ENCODE results near the gene ARL13B. TPM values are rescaled to one million over a fixed set of nuclear protein-coding genes. Genes with fewer than 3 reads are reported as not detected.

ARL13B gene
- total RNA-seq, 4 donors from 2014 or later: 4.9 to 23.6 (median 14.0) TPM

- Histone ChIP-seq H3K4me1 (no peaks in the 10 kb centered on the region), H3K4me3 (no peak overlapping the region), H3K36me3 (no peaks in the 10 kb centered on the region), H3K27me3 (no peaks in the 10 kb centered on the region), H3K27ac (no peak overlapping the region), H3K9me3 (no peaks in the 10 kb centered on the region)
- DNase-seq: no peak
- intact Hi-C loops (cut with DNase I; ENCODE audit: low total_unique reads): no loop called here
- TF ChIP-seq POLR2A (IDR thresholded peaks at IDR 0.05) (no peak), CTCF (IDR thresholded peaks at IDR 0.05) (no peak)
Measured at GRCh38 chr3:94081884-94082283, 101.9 kb downstream of the ARL13B start.

DNA sequence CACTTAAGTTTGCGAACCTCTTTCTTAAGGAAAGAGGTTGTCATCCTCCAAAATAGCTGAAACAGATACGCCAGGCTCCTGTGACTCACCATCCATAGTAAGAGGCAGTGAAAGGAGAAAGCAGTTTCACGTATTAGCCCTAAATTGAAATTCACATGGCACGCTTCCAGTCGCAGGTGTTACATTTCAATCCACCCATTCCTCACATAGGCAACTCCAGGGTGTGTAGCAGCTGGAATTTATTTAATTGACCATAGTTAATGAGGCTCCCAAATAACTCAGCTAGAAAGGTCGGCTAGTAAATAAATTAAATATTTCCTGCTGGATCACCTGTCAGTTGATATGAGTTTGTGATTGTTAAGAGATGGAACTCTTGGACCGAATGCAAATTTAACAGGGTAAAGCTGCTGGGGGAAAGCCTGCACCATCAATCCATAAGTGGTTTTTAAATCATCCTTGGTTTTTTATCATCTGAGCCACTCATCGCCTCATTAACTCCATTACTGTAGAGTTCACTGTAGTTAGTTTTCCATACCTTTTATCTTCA lies 102.5 kb downstream of the ARL13B start:
- H3K36me3 ChIP-seq: no peaks in the 10 kb centered on the region
- intact Hi-C loops (cut with DNase I; ENCODE audit: low total_unique reads): no loop called here
- H3K27me3 ChIP-seq: no peaks in the 10 kb centered on the region
- DNase-seq: no peak
- no peak overlapping the region for H3K27ac ChIP-seq
- no peaks in the 10 kb centered on the region for H3K4me1 ChIP-seq
- H3K9me3 ChIP-seq: no peaks in the 10 kb centered on the region
- no peak overlapping the region for H3K4me3 ChIP-seq
- TF ChIP-seq CTCF (IDR thresholded peaks at IDR 0.05) (no peak), POLR2A (IDR thresholded peaks at IDR 0.05) (no peak)

DNA sequence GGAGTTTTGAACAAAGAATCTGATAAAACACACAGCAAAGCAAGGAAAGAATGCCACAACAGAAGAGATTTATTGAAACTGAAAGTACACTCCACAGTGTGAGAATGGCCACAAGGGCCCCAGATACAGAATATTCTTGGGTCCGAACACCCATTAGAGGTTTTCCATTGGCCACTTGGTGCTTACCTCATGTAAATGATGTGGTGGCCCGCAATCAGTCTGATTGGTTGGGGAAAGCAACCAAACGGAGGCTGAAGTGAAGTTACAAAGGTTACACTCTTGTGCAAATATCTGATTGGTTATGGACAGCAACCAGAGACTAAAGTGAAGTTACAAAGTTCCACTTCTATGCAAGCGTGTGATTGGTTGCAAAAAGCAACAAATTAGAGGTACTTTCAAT lies 103.3 kb downstream of the ARL13B start:
- Histone ChIP-seq H3K4me3 (no peak overlapping the region), H3K4me1 (no peaks in the 10 kb centered on the region), H3K27me3 (no peaks in the 10 kb centered on the region), H3K27ac (no peak overlapping the region), H3K36me3 (no peaks in the 10 kb centered on the region), H3K9me3 (no peaks in the 10 kb centered on the region)
- DNase-seq: no peak
- intact Hi-C loops (cut with DNase I; ENCODE audit: low total_unique reads): no loop called here
- TF ChIP-seq POLR2A (IDR thresholded peaks at IDR 0.05) (no peak), CTCF (IDR thresholded peaks at IDR 0.05) (no peak)

GRCh38 chr3:94089126-94089525 lies 109.2 kb downstream of the ARL13B start:
- Histone ChIP-seq H3K4me1 (no peaks in the 10 kb centered on the region), H3K27ac (no peak overlapping the region), H3K27me3 (no peaks in the 10 kb centered on the region), H3K4me3 (no peak overlapping the region), H3K9me3 (no peaks in the 10 kb centered on the region), H3K36me3 (no peaks in the 10 kb centered on the region)
- DNase-seq: no peak
- TF ChIP-seq POLR2A (IDR thresholded peaks at IDR 0.05) (no peak), CTCF (IDR thresholded peaks at IDR 0.05) (no peak)
- intact Hi-C loops (cut with DNase I; ENCODE audit: low total_unique reads): no loop called here

- Histone ChIP-seq H3K4me1 (no peaks in the 10 kb centered on the region), H3K27me3 (no peaks in the 10 kb centered on the region), H3K27ac (no peak overlapping the region), H3K36me3 (no peaks in the 10 kb centered on the region), H3K9me3 (no peaks in the 10 kb centered on the region), H3K4me3 (no peak overlapping the region)
- no peak for DNase-seq
- intact Hi-C loops (cut with DNase I; ENCODE audit: low total_unique reads): no loop called here
- TF ChIP-seq CTCF (IDR thresholded peaks at IDR 0.05) (no peak), POLR2A (IDR thresholded peaks at IDR 0.05) (no peak)
Measured at GRCh38 chr3:94092086-94092485, 112.1 kb downstream of the ARL13B start.

Data from uterus (tissue), 4 donors.